Erythroblast (primary cell): ENCODE data around the gene GFOD1.
A peak's percentile ranks its signal among the peaks of the same experiment; 100 is the strongest.

Source experiments
- DNase-seq, 2 experiments: peaks; one replicate each; lab custom pipeline; 2025; lab: John Stamatoyannopoulos, UW
- GATA1 ChIP-seq: IDR thresholded peaks from 2 replicates; pipeline ENCODE4 v1.6.1; 2011; ENCODE audit warnings: low read depth, mild to moderate bottlenecking, control low read depth, low read length, moderate library complexity
- POLR2A ChIP-seq: IDR thresholded peaks from 2 replicates; pipeline ENCODE4 v1.6.1; 2011; ENCODE audit warnings: mild to moderate bottlenecking, low read length

Gene GFOD1

DNA sequence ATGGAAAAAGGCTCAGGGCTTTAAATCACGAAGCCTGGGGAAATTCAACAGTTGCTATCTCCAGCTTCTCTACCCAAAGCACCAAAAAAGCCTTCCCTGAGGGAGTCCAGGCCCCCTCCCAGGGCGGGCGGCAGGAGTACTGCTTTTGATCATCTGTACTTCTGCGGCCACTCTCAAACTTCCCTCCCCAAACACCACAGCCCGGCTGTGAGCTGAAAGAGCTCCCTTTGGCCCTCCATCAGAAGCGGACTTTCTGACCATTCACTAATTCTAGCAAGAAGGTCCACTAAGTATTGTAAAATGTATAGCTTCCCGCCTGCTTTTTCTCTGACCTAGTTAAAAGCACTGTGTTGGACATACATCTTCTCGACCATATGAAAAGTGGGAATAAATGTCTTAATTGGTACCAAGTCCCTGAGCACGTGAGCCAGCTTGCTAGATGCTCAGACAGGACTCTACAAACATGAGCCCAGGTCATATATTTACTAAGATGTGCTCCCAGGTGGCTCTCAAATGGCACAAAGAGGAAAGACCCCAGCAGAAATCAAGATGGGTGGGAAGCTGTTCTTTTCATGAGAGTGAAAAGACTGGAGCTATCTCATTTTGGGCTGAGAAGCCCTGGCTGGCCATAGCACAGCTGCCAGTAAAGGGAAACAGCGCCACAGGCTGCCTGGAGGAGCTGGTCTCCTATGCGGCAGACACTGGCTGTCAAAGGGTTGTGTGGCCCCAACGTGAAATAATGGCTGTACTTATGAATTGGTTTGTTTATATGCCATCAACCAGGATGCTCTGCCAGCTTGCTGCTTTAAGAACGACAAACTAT, 58.6 kb downstream of the GFOD1 start:
- TF ChIP-seq GATA1 (no peak), POLR2A (no peak)
- DNase-seq: peak; percentile 38 to 44

GRCh38 chr6:13427801-13428582, 59.4 kb downstream of the GFOD1 start:
- TF ChIP-seq GATA1 (no peak), POLR2A (no peak)
- peak; percentile 65 to 75 for DNase-seq

GRCh38 chr6:13427316-13427715, 60.1 kb downstream of the GFOD1 start:
- no peak for DNase-seq
- no peak for TF ChIP-seq GATA1
- TF ChIP-seq POLR2A: no peak

GRCh38 chr6:13425943-13426931, 61.2 kb downstream of the GFOD1 start:
- no peak for DNase-seq
- TF ChIP-seq POLR2A: no peak
- TF ChIP-seq GATA1: no peak

DNA sequence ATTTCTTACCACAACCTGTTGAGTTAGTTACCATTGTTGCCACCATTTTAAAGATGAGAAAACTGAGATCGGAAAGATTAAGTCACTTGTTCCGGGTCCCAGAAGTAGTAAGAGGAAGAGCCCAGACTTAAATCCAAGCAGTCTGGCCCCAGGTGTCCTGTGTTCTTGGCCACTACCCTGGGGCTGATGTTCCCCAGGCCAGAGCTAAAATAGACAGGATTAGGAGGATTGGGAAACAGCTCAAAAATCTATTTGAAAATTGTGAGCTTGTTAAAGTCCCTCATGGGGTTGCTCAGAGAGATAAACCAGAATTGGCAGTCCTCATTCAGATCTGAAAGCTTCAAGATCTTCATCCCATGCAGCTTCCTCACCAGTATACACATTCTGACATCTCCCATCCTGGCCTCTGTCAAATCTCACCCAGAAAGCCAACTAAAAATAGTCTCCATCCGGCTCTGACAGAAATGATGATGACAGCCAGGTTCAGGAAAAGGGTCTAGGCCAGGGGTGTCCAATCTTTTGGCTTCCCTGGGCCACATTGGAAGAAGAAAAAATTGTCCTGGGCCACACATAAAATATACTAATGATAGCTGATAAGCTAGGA, 62.0 kb downstream of the GFOD1 start:
- no peak for DNase-seq

DNA sequence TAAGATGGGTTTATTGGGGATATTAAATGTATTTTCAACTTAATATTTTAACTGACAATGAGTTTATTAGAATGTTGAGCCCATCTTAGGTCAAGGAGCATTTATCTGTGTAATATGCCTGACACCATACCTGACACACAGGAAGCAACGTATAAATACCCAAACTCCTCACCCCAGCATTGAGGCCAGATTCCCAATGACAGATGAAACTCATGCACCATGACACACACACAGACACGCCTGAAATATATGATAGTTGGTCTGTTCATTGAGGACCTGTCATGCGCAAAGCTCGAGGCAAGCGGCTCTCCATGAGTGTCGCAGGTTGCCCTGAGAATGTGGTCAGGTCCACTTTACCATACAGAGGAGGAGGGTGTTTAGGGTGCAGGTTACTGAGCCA, 64.1 kb downstream of the GFOD1 start:
- TF ChIP-seq POLR2A (no peak), GATA1 (no peak)
- DNase-seq: no peak

More for the DNA sequence above, 62.0 kb downstream of the GFOD1 start:
- no peak for TF ChIP-seq GATA1
- no peak for TF ChIP-seq POLR2A

GRCh38 chr6:13422681-13423221, 64.6 kb downstream of the GFOD1 start:
- no peak for DNase-seq
- TF ChIP-seq POLR2A (no peak), GATA1 (no peak)

GRCh38 chr6:13421425-13422059, 65.9 kb downstream of the GFOD1 start:
- no peak for TF ChIP-seq POLR2A
- no peak for TF ChIP-seq GATA1
- no peak for DNase-seq

DNA sequence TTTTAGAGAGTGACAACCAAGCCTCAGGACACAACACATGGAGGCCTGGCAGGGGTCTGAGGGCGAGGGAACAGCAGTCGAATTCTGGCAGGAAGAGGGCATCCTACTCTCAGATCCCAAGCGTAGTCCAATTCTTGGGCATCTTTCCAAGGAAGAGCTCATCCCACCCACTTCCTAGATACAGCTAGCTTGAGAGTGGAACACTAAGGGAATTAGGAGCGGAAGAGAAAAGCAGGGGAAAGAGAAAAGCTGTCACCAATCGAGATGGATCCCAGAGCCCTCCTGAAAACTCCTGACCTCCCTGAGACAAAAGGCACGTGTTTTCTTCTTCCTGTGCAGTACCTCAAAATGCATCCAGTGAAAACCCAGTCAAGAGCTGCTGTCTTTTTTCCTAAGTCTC, 67.1 kb downstream of the GFOD1 start:
- no peak for DNase-seq
- no peak for TF ChIP-seq POLR2A
- no peak for TF ChIP-seq GATA1

DNA sequence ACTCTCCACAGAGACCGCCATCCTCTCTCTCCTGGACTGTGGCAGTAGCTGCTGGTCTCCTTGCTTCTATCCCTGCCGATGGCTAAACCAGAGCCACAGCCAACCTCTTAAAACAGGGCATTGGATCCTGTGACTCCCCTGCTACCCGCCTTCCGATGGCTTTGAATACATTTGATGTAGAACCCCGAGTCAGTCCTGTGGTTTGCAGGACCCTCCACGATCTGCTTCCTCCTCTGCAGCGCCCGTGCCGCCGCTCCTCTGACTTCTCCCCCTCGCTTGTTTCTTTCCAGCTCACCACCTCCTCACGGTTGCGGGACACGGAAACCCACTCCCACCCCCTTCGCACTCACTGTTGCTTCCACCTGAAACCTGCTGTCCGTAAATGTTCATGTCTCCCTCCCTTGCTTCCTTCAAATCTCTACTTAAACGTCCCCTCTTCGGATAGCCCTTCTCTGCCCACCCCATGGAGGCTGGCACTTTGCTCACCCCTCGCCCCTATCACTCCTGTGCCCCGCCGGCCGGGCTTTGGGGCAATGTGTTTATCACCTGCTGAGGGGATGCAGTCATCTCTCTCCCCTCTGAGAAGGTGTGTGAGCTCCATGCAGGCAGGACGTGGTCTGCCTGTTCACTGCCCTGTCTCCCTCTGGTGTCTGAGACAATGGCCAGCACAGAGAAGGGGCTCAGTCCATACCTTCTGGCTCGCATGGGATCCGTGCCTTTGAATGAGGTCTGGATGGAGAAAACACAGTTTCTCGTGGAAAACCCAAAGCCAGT, 67.8 kb downstream of the GFOD1 start:
- TF ChIP-seq GATA1 (no peak), POLR2A (no peak)
- DNase-seq: no peak

GRCh38 chr6:13418844-13419243, 68.6 kb downstream of the GFOD1 start:
- TF ChIP-seq GATA1: no peak
- TF ChIP-seq POLR2A: no peak
- no peak for DNase-seq
